Aorta (tissue), 5 donors: Measurements from ENCODE around the gene TBC1D2. TPM values are rescaled to one million over a fixed set of nuclear protein-coding genes. Genes with fewer than 3 reads are reported as not detected.
A peak's percentile ranks its signal among the peaks of the same experiment; 100 is the strongest.

Experiments
- ATAC-seq: fragments of 200-7000 bp; cut with Tn5 transposase; one replicate; pipeline ENCODE4 v1.9.1; 2022; ENCODE audit warnings: moderate library complexity; ENCODE audit not compliant: low FRiP score
- DNase-seq, 2 donors: peaks; one replicate each; pipeline ENCODE4 v3.0.0-alpha.2; 2020
- H3K27ac ChIP-seq, 2 donors: one replicate each; pipeline ENCODE4 v1.5.1; 2013; ENCODE audit warnings: low read length in 2 of 2, mild to moderate bottlenecking in 2 of 2, moderate library complexity in 2 of 2, control low read depth in 1 of 2, inconsistent platforms in 1 of 2, low read depth in 1 of 2
- H3K27me3 ChIP-seq, 2 donors: one replicate each; pipeline ENCODE4 v1.6.1; 2013; ENCODE audit warnings: control low read depth in 1 of 2, low read length in 1 of 2, mild to moderate bottlenecking in 1 of 2, moderate library complexity in 1 of 2; ENCODE audit not compliant: insufficient read depth in 2 of 2, control insufficient read depth in 1 of 2
- H3K36me3 ChIP-seq, 2 donors: one replicate each; pipeline ENCODE4 v1.6.1; 2013; ENCODE audit warnings: control low read depth in 1 of 2, low read length in 1 of 2, mild to moderate bottlenecking in 1 of 2; ENCODE audit not compliant: insufficient read depth in 2 of 2, control insufficient read depth in 1 of 2
- H3K4me1 ChIP-seq, 2 donors: one replicate each; pipeline ENCODE4 v1.6.1; 2013; ENCODE audit warnings: low read length in 2 of 2, control low read depth in 1 of 2, mild to moderate bottlenecking in 1 of 2, moderate library complexity in 1 of 2; ENCODE audit not compliant: insufficient read depth in 2 of 2, control insufficient read depth in 1 of 2
- H3K4me3 ChIP-seq, 2 donors: one replicate each; pipeline ENCODE4 v1.5.1; 2013; ENCODE audit warnings: low read length in 2 of 2, control low read depth in 1 of 2, mild to moderate bottlenecking in 1 of 2
- H3K9me3 ChIP-seq: one replicate; pipeline ENCODE4 v1.6.1; 2013; ENCODE audit warnings: mild to moderate bottlenecking, low read length; ENCODE audit not compliant: control insufficient read depth
- WGBS, 2 donors: extraction: QIAGEN DNeasy Blood & Tissue Kit; methylation state at CpG; one replicate each; pipeline ENCODE4 v1.1.7; 2013; 5-methylcytosine and 5-hydroxymethylcytosine counted together
- intact Hi-C, 2 donors: fragments of 100-400 bp; cut with DNase I; formaldehyde crosslinking; loops; one replicate each; pipeline versions ENCODE4 v1.14.2 to v1.15.0; 2022
- polyA plus RNA-seq, 2 donors: library from polyadenylated mRNA; stranded (reverse); fragments of 200-250 nt; gene quantifications; one replicate each; pipeline ENCODE4 v1.2.3, GENCODE V29; 2013
- total RNA-seq, 2 donors: library from RNA; stranded (reverse); fragmentation: NEBNext Ultra II Directional; extraction: Animal tissue kit (Norgen Biotek cat#: 25700); gene quantifications; one replicate each; pipeline ENCODE4 v1.2.1, GENCODE V29; 2021
- donor health status: healthy with polysubstance abuse.
- donor health status: Bipolar disorder and iron deficiency.
- donor health status: DM: no; HTN: no; CAD: no.
- donor health status: DM: no; HTN: no; CAD: no.
- donor health status: DM: yes; HTN: yes; CAD: no.

Gene TBC1D2
- total and polyA plus RNA-seq, 4 donors = 6.0 to 12.4 (median 8.4) TPM

GRCh38 chr9:98211260-98211659 lies 44.2 kb downstream of the TBC1D2 start:
- no peaks in the 10 kb centered on the region for H3K9me3 ChIP-seq
- H3K27me3 ChIP-seq = no peaks in the 10 kb centered on the region
- peaks cover 0 to 1% of the 10 kb centered on the region in 2 donors for H3K36me3 ChIP-seq
- H3K4me1 ChIP-seq = no peaks in the 10 kb centered on the region
- no peak overlapping the region for H3K27ac ChIP-seq
- no peak overlapping the region for H3K4me3 ChIP-seq
- DNase-seq (no peak), ATAC-seq (no peak)
- intact Hi-C loops = no loop called here
- 98% methylated on average over 3 of the region's 3 CpGs for WGBS, 2 donors

GRCh38 chr9:98210435-98210834 lies 45.0 kb downstream of the TBC1D2 start:
- ATAC-seq (no peak), DNase-seq (peak in 1 of 2 donors; percentile 29)
- H3K27me3 ChIP-seq = no peaks in the 10 kb centered on the region
- no peak overlapping the region for H3K27ac ChIP-seq
- H3K36me3 ChIP-seq = peaks cover 0 to 1% of the 10 kb centered on the region in 2 donors
- H3K4me3 ChIP-seq = no peak overlapping the region
- intact Hi-C loops = no loop called here
- H3K4me1 ChIP-seq = no peaks in the 10 kb centered on the region
- no peaks in the 10 kb centered on the region for H3K9me3 ChIP-seq
- 90 to 93% methylated on average over 9 of the region's 9 CpGs for WGBS, 2 donors

DNA sequence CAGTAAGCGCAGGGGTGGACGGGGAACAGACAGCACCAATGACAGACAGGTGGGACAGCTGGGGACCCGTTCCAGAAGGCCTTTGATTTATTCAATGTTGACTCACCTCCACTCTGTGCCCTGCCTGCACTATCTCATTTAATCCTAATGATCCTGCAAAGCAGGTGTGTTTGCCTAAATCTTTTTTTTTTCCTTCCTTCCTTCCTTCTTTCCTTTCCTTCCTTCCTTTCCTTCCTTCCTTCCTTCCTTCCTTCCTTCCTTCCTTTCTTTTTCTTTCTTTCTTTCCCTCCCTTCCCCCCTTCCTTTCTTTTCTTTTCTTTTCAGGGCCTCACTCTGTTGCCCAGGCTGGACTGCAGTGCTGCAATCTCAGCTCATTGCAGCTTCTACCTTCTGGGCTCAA lies 45.9 kb downstream of the TBC1D2 start:
- no peaks in the 10 kb centered on the region for H3K4me1 ChIP-seq
- peaks cover 0 to 1% of the 10 kb centered on the region in 2 donors for H3K36me3 ChIP-seq
- H3K27me3 ChIP-seq = no peaks in the 10 kb centered on the region
- intact Hi-C loops = loop anchor here in 1 of 2 donors (5.0 kb wide), 1 partner anchor 53 kb away; no protein-coding TSS in a partner anchor
- DNase-seq (no peak), ATAC-seq (no peak)
- 78 to 85% methylated on average over 3 of the region's 3 CpGs for WGBS, 2 donors
- H3K9me3 ChIP-seq = no peaks in the 10 kb centered on the region
- no peak overlapping the region for H3K27ac ChIP-seq
- H3K4me3 ChIP-seq = no peak overlapping the region

- peaks cover 0 to 1% of the 10 kb centered on the region in 2 donors for H3K36me3 ChIP-seq
These were observed 46.8 kb downstream of the TBC1D2 start for GRCh38 chr9:98208635-98209034.

GRCh38 chr9:98207606-98208005 lies 47.8 kb downstream of the TBC1D2 start:
- Histone ChIP-seq H3K27me3 (no peaks in the 10 kb centered on the region), H3K9me3 (no peaks in the 10 kb centered on the region), H3K27ac (no peak overlapping the region), H3K4me3 (no peak overlapping the region), H3K4me1 (no peaks in the 10 kb centered on the region), H3K36me3 (no peaks in the 10 kb centered on the region)
- intact Hi-C loops = loop anchor here (2.0 to 5.0 kb wide), 2 partner anchors 55 kb away; no protein-coding TSS in a partner anchor
- 71 to 81% methylated on average over 4 of the region's 4 CpGs for WGBS, 2 donors
- DNase-seq = no peak
- no peak for ATAC-seq

More at GRCh38 chr9:98208635-98209034, 46.8 kb downstream of the TBC1D2 start:
- Histone ChIP-seq H3K9me3 (no peaks in the 10 kb centered on the region), H3K4me1 (no peaks in the 10 kb centered on the region), H3K27ac (no peak overlapping the region), H3K4me3 (no peak overlapping the region), H3K27me3 (no peaks in the 10 kb centered on the region)
- DNase-seq = no peak
- 92 to 95% methylated on average over 20 of the region's 20 CpGs for WGBS, 2 donors
- no peak for ATAC-seq
- intact Hi-C loops = loop anchor here in 1 of 2 donors (5.0 kb wide), 1 partner anchor 54 kb away; no protein-coding TSS in a partner anchor

- H3K27ac ChIP-seq = no peak overlapping the region
- intact Hi-C loops = loop anchor here (2.0 to 5.0 kb wide), 2 partner anchors 56 kb away; no protein-coding TSS in a partner anchor
These were observed 48.7 kb downstream of the TBC1D2 start for GRCh38 chr9:98206754-98207153.

GRCh38 chr9:98204692-98205091 lies 50.8 kb downstream of the TBC1D2 start:
- no peak for DNase-seq
- Histone ChIP-seq H3K9me3 (no peaks in the 10 kb centered on the region), H3K27ac (no peak overlapping the region), H3K27me3 (no peaks in the 10 kb centered on the region), H3K4me3 (no peak overlapping the region), H3K36me3 (no peaks in the 10 kb centered on the region), H3K4me1 (no peaks in the 10 kb centered on the region)
- intact Hi-C loops = loop anchor here (5.0 kb wide), 2 partner anchors 48 to 58 kb away; no protein-coding TSS in a partner anchor
- 74 to 75% methylated on average over 4 of the region's 4 CpGs for WGBS, 2 donors
- no peak for ATAC-seq

More at GRCh38 chr9:98206754-98207153, 48.7 kb downstream of the TBC1D2 start:
- no peaks in the 10 kb centered on the region for H3K9me3 ChIP-seq
- no peak for ATAC-seq
- WGBS, 2 donors = 23 to 38% methylated on average over 2 of the region's 2 CpGs
- no peak for DNase-seq
- no peak overlapping the region for H3K4me3 ChIP-seq
- no peaks in the 10 kb centered on the region for H3K36me3 ChIP-seq
- H3K4me1 ChIP-seq = no peaks in the 10 kb centered on the region
- H3K27me3 ChIP-seq = no peaks in the 10 kb centered on the region

DNA sequence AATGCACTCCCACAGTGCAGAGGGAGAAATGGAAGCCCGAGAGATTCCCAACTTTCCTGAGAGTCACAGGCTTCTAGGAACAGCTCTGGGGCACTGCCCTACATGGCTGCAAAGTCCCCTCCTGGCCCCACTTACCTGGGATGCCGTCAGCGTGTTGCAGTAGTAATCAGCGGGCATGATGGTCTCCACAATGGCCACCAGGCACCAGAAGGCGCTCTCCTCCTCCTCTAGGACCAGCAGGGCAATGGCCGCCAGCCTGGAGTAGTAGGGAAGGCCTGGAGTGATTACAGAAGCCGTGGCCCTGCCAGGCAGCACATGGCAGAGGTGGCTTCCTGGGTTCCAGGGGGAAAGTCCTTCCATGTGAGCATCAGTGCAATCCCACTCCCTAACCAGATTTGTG lies 52.3 kb downstream of the TBC1D2 start:
- no peaks in the 10 kb centered on the region for H3K27me3 ChIP-seq
- ATAC-seq (no peak), DNase-seq (no peak)
- H3K4me3 ChIP-seq = no peak overlapping the region
- intact Hi-C loops = loop anchor here in 1 of 2 donors (5.0 kb wide), 1 partner anchor 49 kb away; no protein-coding TSS in a partner anchor
- no peaks in the 10 kb centered on the region for H3K9me3 ChIP-seq
- 85 to 96% methylated on average over 7 of the region's 7 CpGs for WGBS, 2 donors
- H3K27ac ChIP-seq = no peak overlapping the region
- H3K4me1 ChIP-seq = no peaks in the 10 kb centered on the region
- no peaks in the 10 kb centered on the region for H3K36me3 ChIP-seq

GRCh38 chr9:98202252-98202651 lies 53.2 kb downstream of the TBC1D2 start:
- no peaks in the 10 kb centered on the region for H3K27me3 ChIP-seq
- no peaks in the 10 kb centered on the region for H3K9me3 ChIP-seq
- H3K4me1 ChIP-seq = no peaks in the 10 kb centered on the region
- 68 to 75% methylated on average over 5 of the region's 5 CpGs for WGBS, 2 donors
- ATAC-seq (no peak), DNase-seq (no peak)
- no peak overlapping the region for H3K4me3 ChIP-seq
- H3K36me3 ChIP-seq = no peaks in the 10 kb centered on the region
- H3K27ac ChIP-seq = no peak overlapping the region
- intact Hi-C loops = loop anchor here in 1 of 2 donors (5.0 kb wide), 1 partner anchor 50 kb away; no protein-coding TSS in a partner anchor
